Right hindlimb (tissue), 1 donor: ENCODE measurements around the gene COLEC12.
A peak's percentile ranks its signal among the peaks of the same experiment; 100 is the strongest.

Experiments
- DNase-seq: peaks from one replicate; pipeline ENCODE4 v3.0.0-alpha.2; 2018

Gene COLEC12

GRCh38 chr18:382423-382984 is 118.0 kb downstream of the COLEC12 start:
- no peak for DNase-seq

- no peak for DNase-seq
These were observed 120.7 kb downstream of the COLEC12 start for GRCh38 chr18:379681-380330.

DNA sequence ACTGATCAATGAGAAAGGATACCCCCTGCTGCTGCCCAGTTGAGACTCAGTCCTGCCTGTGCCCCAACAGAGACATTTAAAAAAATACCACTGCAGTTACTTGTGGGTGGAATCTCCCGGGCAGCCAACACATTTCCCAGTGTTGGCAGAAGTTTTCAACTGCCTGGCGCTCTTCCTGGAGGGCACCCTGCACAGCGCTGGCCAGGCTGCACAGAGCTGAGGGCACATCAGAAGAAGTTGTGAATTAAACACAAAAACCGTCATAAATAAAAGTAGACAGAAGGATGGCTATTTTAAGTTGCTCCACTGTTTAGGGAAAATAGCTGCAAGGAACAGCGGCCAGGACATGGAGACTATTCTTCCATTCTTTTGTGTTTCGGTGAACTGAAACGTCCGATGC is 122.4 kb downstream of the COLEC12 start:
- DNase-seq = no peak

- no peak for DNase-seq
These were observed 123.4 kb downstream of the COLEC12 start for GRCh38 chr18:377088-377487.

DNA sequence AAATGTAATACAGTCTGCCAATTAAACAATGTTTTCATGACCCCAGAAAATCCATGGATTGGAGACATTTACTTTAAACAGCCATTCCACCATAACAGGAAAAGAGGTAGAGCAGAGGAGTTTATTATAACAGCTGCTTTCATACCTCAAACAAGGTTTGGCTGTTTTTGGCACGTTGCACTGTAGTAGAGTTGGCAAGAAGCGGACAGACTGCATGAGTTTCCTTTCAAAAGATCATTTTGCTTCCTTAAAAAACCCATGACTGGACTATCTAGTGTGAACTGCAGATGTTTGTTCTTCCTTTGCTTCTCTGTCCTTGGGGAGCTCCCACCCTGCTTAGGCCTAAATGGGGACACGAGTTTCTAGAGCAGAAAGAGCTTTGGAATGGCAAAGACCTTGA is 124.2 kb downstream of the COLEC12 start:
- peak; percentile 76 for DNase-seq

- no peak for DNase-seq
These were observed 125.8 kb downstream of the COLEC12 start for GRCh38 chr18:374721-375168.

DNA sequence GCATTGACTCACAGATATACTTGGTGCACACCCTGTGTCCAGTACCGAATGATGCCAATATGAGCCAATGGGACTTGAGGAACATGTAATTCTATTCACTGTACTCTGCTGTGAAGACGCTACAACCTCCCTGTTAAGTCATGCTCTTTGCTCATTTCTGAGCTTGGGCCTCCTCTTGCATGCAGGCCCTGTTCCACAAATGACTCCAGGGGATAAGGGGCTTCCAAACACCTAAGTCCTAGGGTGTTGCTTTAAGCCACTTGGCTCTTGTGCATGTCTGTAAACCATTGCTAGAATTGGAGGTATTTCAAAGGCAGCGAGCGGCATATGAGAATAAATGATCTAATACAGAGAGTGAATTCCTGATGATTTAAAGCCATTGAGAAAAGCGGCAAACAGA is 126.7 kb downstream of the COLEC12 start:
- DNase-seq = no peak

DNA sequence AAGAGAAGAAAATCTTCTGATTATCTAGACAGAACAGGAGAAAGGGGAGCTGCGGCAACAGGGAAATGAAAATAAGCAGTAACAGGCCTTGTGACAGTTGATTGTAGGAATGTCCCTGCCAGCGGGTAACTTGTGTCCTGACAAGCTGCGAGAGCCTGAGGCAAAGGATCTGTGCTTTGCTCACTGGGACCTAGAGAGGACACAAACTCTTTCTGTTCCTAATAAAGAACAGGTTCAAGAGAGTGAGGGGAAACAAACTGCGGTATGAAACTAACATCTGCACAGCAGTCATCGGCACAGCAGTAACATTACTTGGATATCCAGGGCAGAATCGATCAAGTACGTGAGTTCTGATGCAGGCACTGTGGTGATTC is 128.9 kb downstream of the COLEC12 start:
- no peak for DNase-seq

GRCh38 chr18:370751-371608 is 129.5 kb downstream of the COLEC12 start:
- no peak for DNase-seq

GRCh38 chr18:369224-370015 is 131.1 kb downstream of the COLEC12 start:
- no peak for DNase-seq

- DNase-seq = no peak
These were observed 133.9 kb downstream of the COLEC12 start for GRCh38 chr18:366466-367061.

DNA sequence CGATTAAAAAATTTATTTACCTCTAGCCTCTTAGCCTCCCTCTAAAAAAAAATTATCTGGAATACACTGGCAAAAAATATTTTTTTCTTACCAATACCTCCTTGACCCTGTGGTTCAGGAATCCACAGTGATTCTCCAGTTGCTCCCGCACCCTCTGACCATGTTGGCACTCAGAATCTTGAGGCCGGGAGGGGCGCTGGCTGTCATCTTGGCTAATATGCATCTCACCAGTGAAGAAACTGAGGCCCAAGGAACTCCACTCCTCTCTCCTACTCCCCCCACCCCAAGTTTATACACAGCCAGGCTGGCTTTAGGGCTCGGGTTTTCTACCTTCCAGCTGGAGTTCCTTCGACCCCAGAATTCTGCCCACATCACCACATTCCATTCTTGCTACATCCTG is 134.8 kb downstream of the COLEC12 start:
- DNase-seq = no peak

DNA sequence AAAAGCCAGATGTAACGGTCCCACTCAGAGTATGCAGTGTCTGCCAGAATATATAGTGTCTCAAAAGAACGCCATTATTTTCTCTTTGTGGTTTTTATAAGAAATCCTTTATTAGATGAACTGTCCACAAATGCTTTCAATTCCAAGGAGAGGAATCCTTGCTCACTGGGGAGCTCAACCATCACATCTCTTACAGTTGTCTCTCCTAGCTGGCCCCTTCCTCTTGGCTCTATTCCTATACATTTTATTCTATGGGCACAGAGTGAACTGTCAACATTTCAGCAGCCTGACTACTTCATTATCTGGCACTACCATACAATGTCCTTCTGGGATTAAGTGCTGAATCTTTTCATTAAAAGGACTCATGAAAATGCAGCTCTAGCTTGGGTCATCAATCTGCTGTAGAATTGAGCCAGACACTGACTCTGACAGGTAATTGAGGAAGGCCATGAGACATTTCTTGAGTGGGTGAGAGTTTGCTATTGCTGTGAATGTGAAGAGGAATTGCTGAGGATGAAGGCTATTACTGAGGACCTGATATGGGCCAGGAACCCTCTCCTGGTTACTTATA is 136.2 kb downstream of the COLEC12 start:
- no peak for DNase-seq

GRCh38 chr18:363301-364085 is 137.0 kb downstream of the COLEC12 start:
- DNase-seq = no peak

- peak; percentile 75 for DNase-seq
These were observed 137.9 kb downstream of the COLEC12 start for GRCh38 chr18:362311-363290.

GRCh38 chr18:361941-362310 is 138.6 kb downstream of the COLEC12 start:
- peak; percentile 83 for DNase-seq

DNA sequence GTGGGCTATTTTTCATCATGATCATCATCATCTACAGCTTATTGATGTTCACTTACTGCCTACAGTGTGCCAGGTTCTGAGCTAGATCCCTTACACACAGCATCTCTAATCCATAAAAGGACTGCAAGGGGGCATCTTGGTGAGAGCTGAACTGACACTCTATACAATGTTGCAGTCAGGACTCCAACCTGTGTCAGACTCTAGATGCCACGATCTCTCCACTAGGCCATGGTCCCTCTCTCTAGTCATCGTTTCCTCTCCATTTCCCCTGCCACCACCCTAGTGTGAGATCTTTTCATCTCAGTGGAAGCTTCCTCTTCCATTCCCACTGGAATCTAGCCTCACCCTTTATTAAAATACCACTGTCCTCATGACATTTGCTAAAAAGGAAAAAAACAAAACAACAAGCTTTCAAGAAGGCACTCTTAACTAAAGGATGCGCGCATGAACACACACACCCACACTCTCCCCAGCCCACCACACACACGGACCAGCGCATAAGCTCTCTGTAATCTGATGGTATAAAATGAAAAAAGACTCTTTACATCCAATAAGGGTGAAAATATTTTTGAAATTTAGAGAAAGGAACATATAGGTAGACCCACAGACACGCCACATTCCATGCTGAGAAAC is 139.3 kb downstream of the COLEC12 start:
- DNase-seq = no peak

GRCh38 chr18:360676-361075 is 139.8 kb downstream of the COLEC12 start:
- no peak for DNase-seq

DNA sequence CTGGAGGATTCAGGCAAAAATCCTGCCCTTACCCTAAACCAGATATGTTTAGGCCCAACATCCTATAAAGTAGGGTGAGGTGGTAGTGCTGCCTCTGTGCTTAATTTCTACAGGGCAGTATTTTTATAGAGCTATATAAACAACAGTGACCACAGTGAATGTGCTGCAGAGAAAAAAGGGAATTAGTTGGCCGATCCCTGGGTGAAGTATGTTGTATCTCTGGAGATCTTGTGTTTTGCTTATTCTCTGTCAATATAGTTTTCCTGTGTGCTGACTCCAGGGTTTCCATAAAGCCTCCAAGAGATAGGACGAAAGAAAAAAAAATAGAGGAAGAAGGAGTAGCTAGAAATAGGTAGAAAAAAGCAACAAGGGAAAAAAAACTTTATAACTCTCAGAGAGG is 143.7 kb downstream of the COLEC12 start:
- DNase-seq = no peak

DNA sequence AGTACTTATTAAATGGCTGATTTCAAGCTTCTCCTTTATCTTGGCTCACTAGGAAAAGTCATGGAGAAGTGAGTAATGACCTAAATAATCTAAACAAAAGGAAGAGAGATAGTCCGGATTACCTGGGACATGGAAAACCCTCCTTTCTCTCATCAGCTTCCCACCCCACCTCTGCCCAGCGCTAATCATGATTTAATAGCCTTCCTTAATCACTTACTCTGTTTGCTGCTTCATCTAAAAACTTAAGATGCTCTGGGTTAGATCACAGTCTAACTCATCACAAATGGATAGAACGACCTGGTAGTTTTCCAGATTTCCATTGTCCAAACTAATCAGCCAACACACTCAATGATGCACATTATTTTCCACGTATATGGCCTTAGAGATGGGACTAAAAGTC is 144.8 kb downstream of the COLEC12 start:
- DNase-seq = no peak
